ENCODE data around the gene WNK1.

- no peak for TF ChIP-seq CTCF (IDR thresholded peaks at IDR 0.05; ENCODE audit: insufficient read depth, low read depth, low read length)
- no peak for TF ChIP-seq EZH2 (IDR thresholded peaks at IDR 0.05; ENCODE audit: insufficient read depth, low read length)
Observed at GRCh38 chr12:772056-772697, 19.8 kb downstream of the WNK1 start.

All from astrocyte (in vitro differentiated cells and primary cell).